Activated CD4-positive, alpha-beta T cell treated with anti-CD3 and anti-CD28 coated beads, Interleukin-2, amount 50 U/mL, for 4 hours (primary cell): ENCODE results near the gene GFOD1.

ENCODE experiments used
- DNase-seq, 2 experiments: peaks; one replicate each; pipeline ENCODE4 v3.0.0-alpha.2; 2020

GFOD1 gene

GRCh38 chr6:13421425-13422059 is 65.9 kb downstream of the GFOD1 start:
- DNase-seq = no peak

DNA sequence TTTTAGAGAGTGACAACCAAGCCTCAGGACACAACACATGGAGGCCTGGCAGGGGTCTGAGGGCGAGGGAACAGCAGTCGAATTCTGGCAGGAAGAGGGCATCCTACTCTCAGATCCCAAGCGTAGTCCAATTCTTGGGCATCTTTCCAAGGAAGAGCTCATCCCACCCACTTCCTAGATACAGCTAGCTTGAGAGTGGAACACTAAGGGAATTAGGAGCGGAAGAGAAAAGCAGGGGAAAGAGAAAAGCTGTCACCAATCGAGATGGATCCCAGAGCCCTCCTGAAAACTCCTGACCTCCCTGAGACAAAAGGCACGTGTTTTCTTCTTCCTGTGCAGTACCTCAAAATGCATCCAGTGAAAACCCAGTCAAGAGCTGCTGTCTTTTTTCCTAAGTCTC is 67.1 kb downstream of the GFOD1 start:
- DNase-seq = no peak

- DNase-seq = no peak
These were observed 67.8 kb downstream of the GFOD1 start for GRCh38 chr6:13419422-13420195.

GRCh38 chr6:13418844-13419243 is 68.6 kb downstream of the GFOD1 start:
- DNase-seq = no peak

GRCh38 chr6:13417954-13418353 is 69.4 kb downstream of the GFOD1 start:
- DNase-seq = no peak

DNA sequence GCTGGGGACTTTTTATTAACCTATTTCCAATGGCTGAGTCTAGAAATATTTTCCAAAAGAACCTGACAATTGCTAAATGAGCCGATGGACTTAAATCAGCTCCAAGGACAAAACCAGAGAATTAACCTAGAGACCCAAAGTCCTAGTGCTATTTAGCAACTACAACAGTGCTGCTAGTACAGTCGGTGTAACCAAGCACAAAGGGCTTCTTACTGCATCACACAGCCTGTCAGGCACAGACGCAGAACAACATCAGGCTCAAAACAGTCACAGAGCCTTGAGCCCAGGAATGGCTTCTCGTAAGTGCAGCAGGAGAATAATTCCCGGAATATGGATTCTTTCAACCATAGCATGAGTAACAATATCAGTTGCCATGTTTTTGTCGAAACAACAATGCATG is 70.0 kb downstream of the GFOD1 start:
- DNase-seq = no peak

DNA sequence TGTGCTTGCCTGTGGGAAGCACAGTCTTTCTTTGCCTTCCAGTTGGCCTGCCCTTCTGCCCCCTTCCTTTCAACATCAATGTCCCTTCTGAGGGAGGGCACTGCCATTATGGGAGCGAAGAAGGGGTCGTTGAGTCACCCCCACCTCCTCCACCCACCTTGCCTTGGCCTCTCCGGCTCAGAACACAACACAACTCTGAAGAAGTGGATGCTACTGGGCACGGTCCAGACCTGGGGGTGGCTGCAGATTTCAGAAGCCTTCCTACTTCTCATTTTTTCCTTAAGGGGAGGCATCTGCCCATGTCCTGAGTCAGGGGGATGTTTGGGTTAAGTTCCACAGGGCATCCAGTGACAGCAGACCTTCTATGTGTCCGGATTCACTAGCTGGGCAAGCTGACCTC is 72.1 kb downstream of the GFOD1 start:
- no peak for DNase-seq

DNA sequence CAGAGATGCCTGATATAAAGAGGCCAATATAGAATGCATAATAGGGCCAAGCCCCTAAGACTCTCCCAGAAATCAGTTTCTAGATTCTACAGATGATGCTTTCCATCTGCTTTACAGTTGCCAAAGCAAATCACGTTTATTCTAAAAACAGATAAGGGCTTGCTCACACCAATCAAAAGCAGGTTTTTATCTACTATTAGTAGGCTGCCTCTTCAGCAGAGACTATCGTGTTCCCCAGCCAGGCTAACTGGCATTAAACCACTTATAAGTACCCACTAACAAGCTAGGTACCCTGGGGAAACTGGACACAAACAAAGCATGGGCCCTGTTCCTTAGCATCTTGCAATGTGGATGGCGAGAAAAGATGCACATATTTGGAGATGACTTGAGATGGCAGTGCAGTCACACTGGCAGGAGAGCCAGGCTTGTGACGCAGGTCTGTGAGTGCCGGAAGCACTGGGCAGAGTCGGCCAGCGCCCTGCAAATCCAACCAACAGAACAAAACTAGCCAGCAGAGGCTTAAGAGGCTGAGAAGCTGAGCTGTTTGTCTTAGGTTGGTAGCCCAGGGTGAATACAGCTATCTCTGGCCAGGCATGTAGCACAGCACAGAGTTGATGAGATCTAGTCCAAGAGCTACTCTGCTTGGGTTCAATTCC is 73.4 kb downstream of the GFOD1 start:
- no peak for DNase-seq

DNA sequence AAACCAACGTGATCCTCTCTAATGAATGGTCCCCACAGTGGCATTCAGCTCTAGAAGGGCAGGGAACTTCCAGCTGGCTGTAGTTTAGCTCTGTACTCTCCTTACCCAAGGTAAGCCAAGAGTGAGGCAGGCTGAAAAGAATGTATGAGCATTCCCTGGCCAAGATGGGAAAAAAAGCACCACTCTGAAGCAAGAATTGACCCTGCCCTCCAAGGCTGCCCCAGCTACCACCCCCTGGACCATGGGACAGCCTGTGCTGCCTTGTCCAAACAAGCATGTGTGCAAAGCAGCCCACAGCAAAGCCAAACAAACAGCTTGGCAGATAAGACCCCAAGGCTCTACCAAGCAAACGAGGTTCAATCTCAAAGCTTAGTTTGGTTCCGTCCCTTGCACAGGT is 73.9 kb downstream of the GFOD1 start:
- no peak for DNase-seq

DNA sequence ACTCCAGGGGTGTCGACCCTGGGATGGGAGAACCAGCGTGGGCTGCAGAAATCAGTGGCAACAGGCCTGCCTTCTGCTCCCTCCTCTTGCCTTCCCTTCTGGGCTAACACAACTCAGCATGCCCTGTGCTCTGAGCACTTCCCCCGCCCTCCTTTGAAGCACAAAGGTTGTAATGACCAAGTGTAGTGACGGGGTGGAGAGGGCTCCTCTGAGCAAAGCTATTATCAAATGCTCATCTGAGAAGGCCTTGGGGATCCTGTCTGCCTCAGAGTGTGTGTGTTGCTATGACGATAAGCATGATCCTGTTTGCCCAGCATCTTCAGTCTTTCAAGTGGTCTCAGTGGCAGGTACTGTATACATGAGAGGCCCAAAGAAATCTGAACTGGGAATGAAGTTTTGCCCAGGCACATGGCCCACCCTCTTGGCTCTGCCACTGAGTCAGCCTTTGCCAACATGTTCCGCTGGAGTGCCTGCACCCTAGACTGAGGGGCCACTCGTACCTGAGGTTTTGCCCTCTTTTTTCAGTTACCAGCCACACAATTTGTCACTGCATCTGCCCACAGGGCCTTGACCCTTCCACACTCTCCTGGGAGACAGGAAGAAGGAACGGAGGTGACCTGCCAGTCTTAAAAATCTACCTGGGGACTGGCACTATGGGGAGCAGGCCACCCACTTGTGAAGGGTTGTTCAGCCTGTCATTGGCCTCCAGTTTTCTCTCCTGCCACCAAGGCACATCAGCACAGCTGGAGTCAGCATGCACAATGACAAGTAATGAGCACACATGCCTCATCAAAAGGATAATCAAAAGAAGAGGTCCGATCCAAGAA is 74.5 kb downstream of the GFOD1 start:
- DNase-seq = no peak

DNA sequence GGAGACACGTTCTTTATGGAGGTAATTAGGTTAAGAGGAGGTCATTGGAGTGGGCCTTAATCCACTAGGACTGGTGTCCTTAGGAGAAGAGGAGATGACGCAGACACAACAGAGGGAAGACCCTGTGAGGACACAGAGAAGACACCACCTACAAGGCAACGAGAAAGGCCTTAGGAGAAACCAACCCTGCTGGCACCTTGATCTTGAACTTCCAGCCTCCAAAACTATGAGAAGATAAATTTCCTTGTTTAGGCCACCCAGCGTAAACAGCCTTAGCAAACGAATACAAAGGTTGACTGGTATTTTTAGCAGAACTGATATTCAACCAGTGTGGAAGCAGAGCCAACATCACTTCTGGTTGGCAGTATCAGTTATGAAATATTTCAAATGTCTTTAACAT is 75.2 kb downstream of the GFOD1 start:
- no peak for DNase-seq

DNA sequence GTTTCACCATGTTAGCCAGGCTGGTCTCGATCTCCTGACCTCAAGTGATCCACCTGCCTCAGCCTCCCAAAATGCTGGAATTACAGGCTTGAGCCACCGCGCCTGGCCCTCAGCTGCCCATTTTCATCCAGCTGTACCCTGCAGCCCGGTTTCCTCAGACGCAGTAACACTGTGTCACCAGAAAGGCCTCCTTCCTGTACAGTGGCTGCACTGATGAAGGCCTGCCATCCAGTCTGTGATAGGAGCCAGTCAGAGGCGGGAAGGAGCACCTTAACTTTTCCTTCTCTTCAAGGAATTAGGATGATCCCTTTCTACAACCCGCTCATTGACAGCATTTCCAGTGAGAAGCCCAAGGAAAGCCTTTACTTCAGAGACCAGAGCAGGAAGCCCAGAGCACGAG is 75.9 kb downstream of the GFOD1 start:
- no peak for DNase-seq

GRCh38 chr6:13409991-13410390 is 77.4 kb downstream of the GFOD1 start:
- DNase-seq = no peak

DNA sequence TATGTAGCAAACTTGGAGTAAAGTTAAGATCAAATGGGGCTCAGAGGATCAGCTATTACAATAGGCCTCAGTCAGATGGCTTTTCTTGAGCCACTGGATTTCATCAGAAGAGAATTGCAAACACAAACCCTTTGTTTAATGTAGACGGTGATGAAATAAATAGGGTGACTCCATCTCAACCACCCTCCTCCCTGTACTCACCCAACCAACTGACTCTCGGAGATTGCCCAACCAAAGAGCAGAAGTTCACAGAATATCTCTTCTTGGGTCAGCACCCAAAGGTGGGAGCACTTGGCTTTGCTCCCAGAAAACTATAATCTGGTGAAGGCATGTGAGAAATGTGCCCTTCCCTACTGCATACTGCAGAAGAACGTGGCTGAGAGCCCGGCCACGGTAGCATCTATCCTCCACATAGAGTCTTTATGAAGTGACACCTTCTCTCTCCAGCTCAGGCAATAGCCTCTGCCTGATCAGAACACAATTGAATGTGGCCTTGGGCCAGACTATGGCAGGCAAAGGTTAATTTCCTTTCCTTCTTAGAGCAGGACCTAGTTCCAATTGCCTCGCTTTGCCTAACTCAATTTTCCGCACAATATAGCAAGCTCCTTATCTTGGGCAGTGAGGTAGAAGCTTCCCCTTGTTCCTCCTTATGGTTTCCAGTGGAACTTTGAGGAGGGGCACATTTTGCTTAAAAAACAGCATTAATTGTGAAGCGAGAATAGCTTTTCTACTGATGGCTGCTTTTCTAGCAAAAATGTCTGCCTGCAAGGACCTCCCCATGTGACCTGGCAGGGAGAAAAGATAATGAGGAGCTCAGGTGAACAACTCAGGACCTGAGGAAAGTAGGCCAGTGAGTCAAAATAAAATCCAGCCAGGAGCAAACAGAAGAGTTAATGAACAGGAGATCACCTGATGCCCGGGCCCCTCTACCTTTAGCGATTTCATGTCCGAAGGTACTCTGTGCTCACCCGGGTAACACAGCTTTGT is 79.4 kb downstream of the GFOD1 start:
- DNase-seq = no peak

- no peak for DNase-seq
These were observed 80.1 kb downstream of the GFOD1 start for GRCh38 chr6:13407368-13407708.

DNA sequence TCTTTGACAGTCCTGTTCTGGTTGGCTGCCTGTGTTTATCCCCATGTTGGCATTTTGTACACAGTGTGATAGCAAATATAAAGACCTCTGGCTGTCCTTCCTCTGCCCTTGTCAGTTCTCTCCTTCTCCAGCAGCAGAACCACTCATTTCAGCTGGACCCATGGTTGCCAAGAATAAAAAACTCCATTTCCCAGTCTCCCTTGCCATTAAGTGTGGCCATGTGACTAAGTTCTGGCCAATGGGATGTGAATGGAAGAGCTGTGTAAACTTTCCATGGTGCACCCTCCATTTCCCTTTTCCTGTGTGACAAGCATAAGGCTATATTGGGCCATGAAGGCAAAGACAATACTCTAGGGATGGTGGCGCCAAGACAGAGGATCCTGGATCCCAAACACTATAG is 80.6 kb downstream of the GFOD1 start:
- DNase-seq = no peak

GRCh38 chr6:13405961-13406477 is 81.4 kb downstream of the GFOD1 start:
- DNase-seq = no peak

DNA sequence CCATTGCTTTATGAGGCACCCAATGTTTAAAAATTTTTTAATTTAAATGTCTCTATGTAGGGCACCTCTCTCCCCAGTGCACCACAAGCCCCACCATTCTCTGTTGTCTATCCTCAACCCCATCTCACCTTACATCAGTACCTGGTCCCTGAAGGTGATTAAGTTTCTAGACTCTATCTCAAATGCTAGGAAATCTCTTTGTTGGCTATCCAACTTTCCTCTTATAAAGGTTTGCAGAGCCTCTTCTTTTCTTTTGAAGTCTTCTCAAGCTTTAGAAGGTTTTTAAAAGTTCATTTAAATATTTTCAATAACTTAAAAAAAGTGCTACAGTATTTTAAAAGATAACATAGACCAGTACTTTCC is 82.5 kb downstream of the GFOD1 start:
- no peak for DNase-seq

DNA sequence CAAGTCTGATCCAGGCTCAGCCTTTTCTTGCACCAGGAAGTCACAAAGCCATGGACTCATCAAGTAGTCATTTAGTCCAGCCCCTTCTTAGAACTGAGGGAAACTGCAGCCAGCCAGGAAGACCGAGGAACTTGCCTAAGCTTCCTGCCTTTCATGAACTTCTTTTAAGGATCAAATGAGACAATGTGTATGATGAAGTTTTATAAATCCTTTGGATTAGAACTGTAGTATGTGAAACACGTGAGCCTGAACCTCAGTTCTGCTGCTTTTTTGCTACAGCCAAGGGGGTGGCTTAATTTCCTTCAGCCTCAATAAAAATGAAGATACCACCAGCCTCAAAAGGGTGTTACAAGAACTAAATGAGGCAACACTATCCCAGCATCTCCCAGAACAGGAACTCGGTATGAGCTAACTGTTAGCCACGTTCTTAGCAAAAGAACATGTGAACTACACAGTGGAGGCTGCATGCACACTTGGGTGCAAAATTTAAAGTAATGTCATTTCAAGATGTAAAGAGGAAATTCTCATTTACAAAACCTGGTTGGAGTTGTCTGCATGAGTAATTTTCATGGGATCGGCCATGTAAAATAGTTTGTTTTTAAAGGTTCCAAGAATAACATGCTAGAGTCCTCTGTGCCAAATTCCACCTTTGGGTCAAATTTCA is 83.0 kb downstream of the GFOD1 start:
- DNase-seq = no peak

- DNase-seq = no peak
These were observed 84.7 kb downstream of the GFOD1 start for GRCh38 chr6:13402711-13403110.

GRCh38 chr6:13400772-13401171 is 86.6 kb downstream of the GFOD1 start:
- no peak for DNase-seq
